Activated naive CD4-positive, alpha-beta T cell (primary cell): ENCODE results near the gene C8G.

Experiments used
- DNase-seq, 4 experiments: peaks; one replicate each; lab custom pipeline; 2025; lab: John Stamatoyannopoulos, UW

Gene C8G

DNA sequence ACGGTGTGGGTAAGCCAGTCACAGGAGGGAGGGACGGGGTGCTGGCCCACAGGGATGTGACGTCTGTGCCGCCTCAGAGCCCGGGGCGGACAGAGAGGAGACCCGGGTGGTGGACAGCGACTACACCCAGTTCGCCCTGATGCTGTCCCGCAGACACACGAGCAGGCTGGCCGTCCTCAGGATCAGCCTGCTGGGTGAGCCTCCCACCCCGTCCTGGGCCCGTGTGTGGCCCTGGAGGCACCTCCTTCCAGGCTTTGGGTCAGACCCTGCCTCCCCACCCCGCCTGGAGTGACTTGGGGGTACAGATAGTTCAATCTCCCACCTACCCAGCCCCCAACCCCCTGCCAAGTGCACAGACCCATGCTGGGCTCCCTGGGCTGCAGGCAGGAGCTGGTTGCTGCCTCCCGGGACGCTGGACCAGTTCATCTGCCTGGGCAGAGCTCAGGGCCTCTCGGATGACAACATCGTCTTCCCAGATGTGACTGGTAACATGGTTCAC, 8.8 kb downstream of the C8G start:
- no peak for DNase-seq

DNA sequence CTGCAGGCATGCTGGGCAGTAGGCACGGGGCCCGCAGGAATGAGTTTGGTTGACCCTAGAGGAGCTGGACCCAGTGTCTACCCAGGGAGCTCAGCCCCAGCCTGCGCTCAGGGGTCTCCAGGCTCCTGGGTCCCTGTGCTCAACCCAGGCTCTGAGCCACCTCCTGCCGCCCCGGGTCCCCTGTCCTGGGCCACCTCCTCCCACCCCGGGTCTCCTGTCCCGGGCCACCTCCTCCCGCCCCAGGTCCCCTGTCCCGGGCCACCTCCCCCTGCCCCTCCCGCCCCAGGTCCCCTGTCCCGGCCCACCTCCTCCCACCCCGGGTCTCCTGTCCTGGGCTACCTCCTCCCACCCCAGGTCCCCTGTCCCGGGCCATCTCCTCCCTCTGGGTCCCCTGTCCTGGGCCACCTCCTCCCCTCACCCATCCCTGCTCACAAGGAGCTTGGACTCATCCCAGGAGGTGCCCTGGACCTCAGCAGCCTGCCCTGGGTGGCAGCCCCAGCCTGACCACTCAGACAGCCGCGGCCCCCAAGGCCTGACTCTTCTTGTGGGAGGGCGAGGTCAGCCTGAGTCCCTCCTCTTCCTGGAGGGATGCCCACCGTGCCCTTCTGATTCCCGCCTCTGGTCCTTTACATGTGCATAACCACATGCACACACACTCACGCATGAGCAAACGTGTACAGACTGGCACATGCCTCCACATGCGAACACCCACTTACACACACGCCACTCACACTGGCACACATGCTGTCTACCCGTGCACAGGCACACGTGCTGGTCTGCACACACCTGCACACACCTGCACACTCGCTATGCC, 9.4 kb downstream of the C8G start:
- DNase-seq, result no peak

DNA sequence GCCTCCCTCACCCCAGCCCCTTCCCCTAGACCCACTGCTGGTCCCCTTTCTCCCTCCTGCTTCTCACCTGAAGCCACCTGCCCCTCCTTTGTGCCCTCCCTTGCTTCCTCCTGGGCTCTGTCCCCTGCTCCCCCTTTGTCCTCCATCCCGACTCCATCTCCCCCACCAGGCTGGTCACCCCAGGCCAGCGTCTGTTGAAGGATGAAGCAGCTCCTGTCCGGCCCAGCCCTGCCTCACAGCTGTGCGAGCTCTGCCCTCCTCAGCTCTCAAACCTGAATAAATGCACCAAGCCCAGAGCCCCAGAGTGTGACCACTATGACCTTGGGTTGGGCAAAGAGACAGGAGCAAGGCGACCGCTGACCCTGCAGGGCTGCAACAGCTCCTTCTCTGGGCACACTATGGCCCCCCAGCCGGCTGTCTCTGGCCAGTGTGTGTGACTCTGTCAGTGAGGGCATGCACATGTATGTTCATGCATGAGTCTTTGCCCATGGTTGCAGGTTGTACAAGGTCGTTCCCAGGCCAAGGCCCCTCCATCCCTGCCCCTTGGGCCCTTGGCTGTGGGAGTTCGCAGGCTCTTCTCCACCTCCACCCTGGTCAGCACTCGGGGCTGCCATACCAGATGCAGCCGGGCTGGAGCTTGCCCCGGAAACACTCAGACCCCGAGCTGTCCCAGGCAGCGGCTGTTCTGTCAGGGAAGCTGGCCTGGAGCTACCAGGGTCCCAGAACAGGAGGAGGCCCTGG, 10.3 kb downstream of the C8G start:
- no peak for DNase-seq

- no peak for DNase-seq
Observed at GRCh38 chr9:136955943-136956335, 10.9 kb downstream of the C8G start.

DNA sequence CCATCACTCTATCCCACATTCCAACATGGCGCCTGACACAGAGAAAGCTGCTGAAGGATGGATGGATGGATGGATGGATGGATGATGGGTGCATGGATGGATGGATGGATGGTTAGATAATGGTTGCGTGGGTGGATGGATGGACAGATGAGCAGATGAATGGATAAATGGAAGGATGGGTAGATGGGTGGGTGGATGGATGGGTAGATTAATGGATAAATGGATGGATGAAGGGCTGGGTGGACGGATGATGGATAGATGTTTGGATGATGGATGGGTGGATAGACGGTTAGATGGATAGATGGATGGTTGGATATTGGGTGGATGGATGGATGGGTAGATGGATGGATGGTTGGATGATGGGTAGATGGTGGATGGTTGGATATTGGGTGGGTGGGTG, 11.6 kb downstream of the C8G start:
- DNase-seq, result no peak

GRCh38 chr9:136957461-136957860, 12.4 kb downstream of the C8G start:
- no peak for DNase-seq

GRCh38 chr9:136957901-136958300, 12.9 kb downstream of the C8G start:
- DNase-seq, result no peak

DNA sequence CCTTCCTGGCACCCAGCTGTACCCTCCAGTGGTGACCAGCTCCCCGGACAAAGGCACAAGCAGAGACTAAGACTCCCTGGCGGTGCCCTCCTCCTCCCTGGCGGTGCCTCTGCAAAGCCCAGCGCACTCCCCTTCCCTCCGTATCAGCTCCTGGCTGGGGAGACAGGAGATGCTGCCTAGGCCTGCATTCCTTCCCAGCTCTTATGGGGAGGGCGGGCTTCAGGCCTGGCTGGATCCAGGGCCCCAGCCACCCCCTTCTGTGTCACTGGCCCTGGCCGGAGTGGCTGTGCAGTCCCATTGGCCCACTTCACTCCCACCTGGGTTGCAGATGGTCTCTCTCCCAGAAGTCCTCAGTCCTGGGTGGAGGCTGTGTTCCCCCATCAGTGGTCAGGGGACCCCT, 13.4 kb downstream of the C8G start:
- DNase-seq, result no peak

DNA sequence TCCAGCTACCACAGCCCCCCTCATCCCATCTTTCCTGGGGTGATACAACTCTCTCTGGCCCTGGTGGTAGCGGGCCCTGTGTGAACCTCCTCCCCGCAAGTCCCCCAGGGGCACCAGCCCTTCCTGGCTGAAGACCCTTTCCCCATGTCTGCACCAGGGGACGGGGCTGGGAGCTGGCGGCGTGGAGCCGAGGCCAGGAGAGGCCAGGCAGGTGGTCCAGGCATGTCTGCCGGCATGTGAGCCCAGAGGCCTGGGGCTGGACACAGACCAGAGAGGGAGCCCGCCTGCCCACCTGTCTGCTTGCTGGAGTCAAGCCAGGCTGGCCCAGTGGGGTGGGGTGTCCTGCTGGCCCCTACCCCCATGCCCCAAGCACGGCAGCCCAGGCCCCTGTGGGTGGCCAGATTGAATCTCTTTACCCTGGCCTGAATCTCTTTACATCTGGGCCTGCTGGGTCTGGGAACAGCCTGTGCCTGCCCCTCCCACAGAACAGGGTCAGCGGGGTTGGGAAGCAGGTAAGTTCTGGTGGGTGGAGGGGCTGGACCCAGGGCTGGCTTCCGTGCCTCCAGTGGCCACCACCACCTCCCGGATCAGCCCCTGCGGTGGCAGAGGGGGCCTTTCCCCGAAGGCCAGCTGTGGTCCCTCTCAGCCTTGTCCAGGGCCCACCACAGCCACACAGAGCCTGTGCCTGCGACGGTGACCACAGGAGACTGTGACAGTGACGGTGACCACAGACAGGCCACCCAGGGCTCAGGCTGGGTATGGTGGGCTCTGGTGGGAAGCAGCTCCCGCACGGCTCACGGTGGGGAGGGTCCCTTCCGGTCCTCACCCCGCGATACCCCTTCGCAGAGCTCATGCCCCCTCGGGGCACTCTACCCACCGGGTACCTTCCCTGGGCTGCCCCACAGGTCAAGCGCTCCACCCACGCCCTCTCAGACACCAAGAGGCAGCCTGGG, 14.1 kb downstream of the C8G start:
- no peak for DNase-seq

DNA sequence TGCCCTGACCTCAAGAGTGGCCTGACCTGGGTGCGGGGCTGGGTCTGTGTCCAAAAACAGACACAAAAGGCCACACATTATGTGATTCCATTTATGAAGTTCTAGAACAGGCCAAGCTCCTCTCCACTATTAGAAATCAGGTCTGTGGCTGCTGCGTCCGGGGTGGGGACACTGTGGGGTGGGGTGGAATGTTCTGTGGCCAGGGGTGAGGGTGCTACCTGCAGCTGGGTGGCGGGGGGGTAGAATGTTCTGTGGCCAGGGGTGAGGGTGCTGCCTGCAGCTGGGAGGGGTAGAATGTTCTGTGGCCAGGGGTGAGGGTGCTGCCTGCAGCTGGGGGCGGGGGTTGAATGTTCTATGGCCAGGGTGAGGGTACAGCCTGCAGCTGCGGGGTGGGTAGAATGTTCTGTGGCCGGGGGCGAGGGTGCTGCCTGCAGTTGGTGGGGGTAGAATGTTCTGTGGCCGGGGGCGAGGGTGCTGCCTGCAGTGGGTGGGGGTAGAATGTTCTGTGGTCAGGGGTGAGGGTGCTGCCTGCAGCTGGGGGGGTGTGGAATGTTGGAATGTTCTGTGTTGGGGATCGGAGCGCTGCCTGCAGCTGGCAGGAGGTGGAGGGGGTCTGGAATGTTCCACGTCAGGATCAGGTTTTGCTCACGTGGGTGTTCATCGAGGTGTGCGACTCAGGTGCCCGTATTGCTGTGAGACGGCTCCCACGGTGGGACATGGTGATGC, 15.3 kb downstream of the C8G start:
- DNase-seq, result no peak

DNA sequence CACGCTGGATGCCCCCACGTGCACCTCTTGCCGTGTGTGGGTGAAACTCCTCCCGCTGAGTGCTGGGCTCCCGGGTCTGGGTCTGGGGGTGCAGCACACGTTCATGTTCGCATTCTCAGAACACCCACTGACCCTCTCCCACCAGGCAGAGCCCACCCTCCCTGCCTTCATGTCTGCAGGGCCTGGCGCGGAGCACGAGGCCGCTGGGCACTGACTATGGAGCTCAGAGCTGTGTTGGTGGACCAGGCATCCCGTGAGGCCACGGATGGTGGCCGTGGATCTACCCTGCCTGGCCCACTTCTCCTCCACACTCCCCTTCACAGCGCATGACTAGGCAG, 15.9 kb downstream of the C8G start:
- no peak for DNase-seq

DNA sequence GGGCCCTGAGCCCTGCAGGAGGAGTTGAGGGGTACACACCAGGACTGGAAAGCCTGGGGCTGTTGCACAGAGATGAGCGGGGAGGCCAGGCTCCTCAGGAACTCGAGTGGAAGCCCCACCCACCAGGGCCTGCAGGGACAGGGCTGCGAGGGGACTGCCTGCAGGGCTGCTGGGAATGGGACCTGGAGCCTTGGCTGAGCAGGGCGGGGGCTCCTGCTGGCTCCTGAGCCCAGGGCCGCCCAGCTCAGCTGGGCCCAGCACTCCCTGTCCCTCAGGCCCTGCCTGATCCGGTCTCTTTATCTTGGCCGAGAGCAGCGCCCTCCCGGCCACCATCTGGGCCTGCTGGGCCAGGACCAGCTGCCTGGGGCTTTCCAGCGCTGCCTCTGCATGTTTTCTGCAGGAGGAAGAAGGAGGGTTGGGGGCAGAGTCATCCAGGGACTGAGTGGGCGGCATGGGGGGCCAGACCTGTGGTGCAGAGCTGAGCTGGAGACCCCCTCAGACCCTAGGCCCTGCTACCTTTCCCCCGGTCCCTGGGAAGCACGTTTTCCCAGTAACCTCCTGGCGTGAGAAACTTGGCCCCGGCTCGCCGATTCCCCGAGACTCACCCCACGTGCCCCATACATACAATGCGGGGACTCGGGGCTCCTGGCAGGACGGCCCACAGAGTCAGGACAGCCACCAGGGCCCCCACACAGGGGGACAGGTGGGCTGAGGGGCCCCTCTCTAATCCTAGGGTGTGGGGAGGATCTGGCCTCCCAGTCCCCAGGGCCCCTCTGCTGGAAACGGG, 16.4 kb downstream of the C8G start:
- no peak for DNase-seq

DNA sequence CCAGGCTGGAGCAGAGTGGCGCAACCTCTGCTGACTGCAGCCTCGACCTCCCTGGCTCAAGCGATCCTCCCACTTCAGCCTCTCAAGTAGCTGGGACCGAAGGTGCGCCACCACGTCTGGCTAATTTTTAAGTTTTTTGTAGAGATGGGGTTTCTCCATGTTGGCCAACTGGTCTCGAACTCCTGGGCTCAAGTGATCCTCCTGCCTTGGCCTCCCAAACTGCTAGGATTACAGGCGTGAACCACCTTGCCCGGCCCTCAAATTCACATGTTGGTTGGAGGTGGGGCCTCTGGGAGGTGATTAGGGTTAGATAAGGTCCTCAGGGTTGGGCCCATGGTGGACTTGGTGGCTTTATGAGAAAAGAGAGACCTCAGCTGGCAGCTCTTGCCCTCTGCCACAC, 17.1 kb downstream of the C8G start:
- no peak for DNase-seq

- no peak for DNase-seq
Observed at GRCh38 chr9:136962701-136963248, 17.7 kb downstream of the C8G start.

- DNase-seq, result no peak
Observed at GRCh38 chr9:136963341-136963740, 18.3 kb downstream of the C8G start.

DNA sequence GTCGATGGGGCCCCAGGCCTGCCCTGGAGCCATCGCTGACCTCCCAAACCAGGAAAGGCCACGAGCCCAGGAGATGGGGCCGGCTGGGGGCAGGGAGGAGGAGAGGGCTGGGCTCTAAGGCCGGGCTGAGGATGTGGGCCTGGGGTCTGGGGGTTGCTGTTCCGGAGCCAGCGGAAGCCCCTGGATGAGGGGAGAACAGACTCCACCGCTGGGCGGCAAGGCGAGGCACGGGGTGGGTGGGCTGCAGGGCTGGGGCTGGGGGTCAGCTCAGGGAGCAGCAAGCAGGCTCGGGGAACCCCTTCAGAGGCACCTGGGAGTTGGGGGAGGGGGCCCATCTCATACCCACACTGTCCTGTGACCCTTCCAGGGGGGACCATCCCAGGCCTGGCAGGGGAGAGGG, 18.7 kb downstream of the C8G start:
- DNase-seq, result no peak

DNA sequence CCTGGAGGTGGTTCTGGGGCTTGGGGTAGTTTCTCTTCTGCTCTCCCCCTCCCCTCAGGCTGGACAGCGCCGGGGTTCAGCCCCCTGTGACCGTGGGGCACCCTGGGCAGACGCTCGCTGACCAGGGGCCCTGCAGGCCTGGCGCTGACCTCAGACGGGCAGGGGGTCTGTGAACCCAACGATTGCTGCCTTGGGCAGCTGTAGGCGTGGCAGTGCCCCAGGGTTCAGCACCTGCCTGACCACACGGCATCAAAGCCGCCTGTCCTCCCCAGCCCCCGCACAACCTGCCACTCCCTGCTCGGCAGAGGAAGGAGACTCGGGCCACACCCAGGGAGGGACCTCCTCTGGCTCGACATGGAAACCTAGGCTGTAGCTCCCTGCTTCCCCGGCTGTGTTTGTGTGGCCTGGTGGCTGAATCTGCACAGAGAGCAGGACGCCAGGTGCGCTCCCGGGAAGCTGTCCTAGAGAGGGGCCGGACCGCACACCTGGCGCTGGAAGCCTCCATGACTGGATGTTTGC, 19.2 kb downstream of the C8G start:
- DNase-seq, result no peak

DNA sequence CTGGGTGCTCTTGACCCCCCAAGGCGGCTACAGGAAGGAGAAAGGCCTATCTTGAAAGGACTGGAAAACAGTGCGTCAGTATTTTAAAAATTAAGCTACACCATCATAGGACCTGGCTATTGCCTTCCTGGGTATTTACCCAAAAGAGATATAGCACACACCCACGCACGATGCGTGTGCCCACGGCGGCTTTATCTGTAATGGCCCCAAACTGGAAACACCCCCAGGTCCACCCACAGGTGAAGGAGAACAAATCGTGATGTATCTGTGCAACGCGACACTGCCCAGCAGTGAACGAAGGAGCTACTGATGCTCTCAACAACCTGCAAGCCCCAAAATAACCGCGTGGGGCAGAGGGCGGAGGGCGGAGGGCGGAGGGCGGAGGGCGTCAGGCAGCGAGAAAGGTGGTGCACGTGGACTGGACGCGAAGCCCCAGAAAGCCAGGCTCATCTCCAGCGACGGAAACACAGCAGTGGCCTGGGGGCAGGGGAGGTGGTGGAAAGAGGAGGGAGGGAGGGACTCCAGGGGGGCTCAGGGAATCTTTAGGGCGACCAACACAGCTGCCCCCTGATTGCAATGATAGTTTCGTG, 19.9 kb downstream of the C8G start:
- no peak for DNase-seq

- no peak for DNase-seq
Observed at GRCh38 chr9:136965771-136966484, 20.9 kb downstream of the C8G start.
